Cardiac atrium fibroblast (primary cell): ENCODE measurements around the gene EHMT1. TPM values are rescaled to one million over a fixed set of nuclear protein-coding genes. Genes with fewer than 3 reads are reported as not detected.

Source experiments
- total RNA-seq: library from RNA; depleted of rRNA; stranded (reverse); fragments of >200 nt; gene quantifications from 2 replicates; pipeline ENCODE4 v1.2.3, GENCODE V29; 2015

EHMT1 gene
- 28.8 and 36.3 TPM in 2 replicates for total RNA-seq

GRCh38 chr9:137618105-137619067 is at the start of gene EHMT1:
Gene EHMT1 (plus strand): TSS chr9:137619005. CDS start chr9:137619029, 24 bp downstream.

GRCh38 chr9:137578518-137579258 is 40.1 kb upstream of the EHMT1 start, which contains the start of gene DPH7:
Gene DPH7 (minus strand): TSS chr9:137578925. CDS start chr9:137578777, 148 bp downstream.

DNA sequence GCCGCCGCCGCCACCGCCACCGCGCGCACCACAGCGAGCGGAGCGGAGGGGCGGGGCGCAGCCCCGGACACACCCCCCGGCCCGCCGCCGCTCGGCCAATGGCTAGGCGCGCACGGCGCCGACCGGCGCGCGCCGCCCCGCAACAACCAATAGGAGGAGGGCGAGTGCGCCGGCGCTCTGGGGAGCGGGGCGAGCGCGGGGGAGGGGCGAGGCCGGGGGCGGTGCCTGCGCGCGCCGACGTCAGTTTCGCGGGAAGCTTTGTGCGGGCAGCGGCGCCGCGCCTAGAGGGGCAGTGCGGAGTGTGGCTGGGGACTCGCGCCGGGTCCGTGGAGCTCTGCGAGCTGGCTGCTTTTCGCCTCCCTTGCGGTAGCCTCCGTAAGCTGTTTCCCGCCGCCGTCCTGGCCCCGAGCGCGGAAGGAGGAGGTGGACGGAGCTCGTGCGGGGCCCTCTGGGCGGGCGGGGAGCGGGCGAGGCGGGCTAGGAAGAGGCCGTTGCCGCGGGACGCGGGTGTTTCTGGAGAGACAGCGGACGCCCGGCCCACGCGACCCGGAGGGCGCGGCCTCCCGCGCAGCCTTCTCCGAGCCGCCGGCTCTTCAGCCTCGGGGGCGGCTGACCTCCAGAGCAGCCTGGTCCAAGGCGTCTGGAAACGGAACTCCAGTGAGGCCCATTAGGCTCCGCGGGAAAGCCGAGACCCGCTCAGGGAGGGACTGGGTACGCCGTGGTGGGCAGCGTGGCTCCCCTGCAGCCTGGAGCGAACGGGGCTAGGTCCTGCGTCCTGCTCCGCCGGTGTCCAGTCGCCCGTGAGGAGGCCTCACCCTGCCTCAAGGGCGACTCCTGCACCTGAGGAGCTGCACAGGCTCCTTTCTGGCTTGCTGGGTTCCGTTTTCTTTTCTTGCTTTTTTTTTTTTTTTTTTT is 28.1 kb upstream of the EHMT1 start, which contains the start of gene ZMYND19:
Gene ZMYND19 (minus strand): TSS at position 44 of the 915 bp plus-strand sequence. CDS start 249 bp downstream, outside the sequence.

DNA sequence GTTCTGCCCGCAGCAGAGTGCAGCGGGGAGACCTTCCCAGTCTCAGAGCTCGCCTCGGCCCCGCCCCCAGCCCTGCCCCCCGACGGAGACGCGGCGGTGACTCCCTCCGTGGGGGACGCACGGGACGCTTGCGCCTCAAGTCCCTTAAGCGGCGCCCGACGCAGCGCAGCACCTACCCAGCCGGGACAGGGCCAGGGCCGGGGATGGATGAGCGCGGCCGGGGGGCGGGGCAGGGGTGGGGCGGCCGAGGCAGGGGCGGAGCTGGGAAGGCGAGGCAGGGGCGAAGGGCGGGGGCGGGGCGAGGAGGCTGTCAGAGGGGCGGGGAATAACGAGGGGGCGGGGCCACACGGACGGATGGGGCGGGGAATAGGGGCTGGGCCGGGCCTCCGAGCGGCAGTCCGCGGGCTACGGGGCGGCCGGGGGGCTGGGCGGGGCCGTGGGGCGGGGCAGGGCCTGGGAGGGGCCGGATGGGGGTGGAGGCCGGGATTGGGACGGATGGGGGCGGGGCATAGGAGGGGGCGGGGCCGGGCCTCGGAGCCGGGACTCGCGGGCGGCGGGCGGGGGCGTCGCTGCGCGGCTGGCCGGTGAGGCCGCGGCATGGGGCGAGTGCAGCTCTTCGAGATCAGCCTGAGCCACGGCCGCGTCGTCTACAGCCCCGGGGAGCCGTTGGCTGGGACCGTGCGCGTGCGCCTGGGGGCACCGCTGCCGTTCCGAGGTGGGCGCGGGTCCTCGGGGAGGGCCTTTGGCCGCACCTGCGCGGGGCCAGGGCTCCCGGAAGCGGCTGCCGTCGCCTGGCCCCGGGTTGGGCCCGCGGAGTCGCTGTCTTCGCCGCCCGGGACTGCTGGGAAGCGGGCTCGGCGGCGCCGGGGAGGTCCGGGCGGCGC is 13.4 kb upstream of the EHMT1 start, which contains the start of gene ARRDC1:
Gene ARRDC1 (plus strand): TSS at position 566 of the 884 bp plus-strand sequence. CDS start 32 bp downstream, at position 598.

GRCh38 chr9:137877506-137878122 is 258.8 kb downstream of the EHMT1 start, which contains the start of gene CACNA1B:
Gene CACNA1B (plus strand): TSS chr9:137877782. CDS start chr9:137877934, 152 bp downstream.

Other genes with a start within 250 kb of the EHMT1 start
- 2.8 and 4.0 TPM in 2 replicates for gene EXD3, start 195.8 kb upstream of the EHMT1 start, total RNA-seq
- gene NOXA1, start 195.6 kb upstream of the EHMT1 start, total RNA-seq = 0.16 TPM in 1 of 2 replicates, not detected in the other
- gene ENTPD8, start 177.6 kb upstream of the EHMT1 start, total RNA-seq = not detected in 2 replicates
- gene NSMF, start 159.7 kb upstream of the EHMT1 start, total RNA-seq = 40.3 and 49.1 TPM in 2 replicates
- 0.81 and 0.90 TPM in 2 replicates for gene PNPLA7, start 68.6 kb upstream of the EHMT1 start, total RNA-seq
- 61.6 and 66.4 TPM in 2 replicates for gene MRPL41, start 67.1 kb upstream of the EHMT1 start, total RNA-seq
- 15.9 and 21.8 TPM in 2 replicates for gene DPH7, start 40.1 kb upstream of the EHMT1 start, total RNA-seq
- gene ZMYND19, start 28.5 kb upstream of the EHMT1 start, total RNA-seq = 21.1 and 21.8 TPM in 2 replicates
- 21.1 and 25.8 TPM in 2 replicates for gene ARRDC1, start 13.3 kb upstream of the EHMT1 start, total RNA-seq